K562 (cell line): ENCODE results near the gene SNX20. TPM values are rescaled to one million over a fixed set of nuclear protein-coding genes. Genes with fewer than 3 reads are reported as not detected.

Source experiments
- ADNP ChIP-seq: fragments of 200-800 bp; sonication (Bioruptor generic); IDR thresholded peaks from 2 replicates; pipeline ENCODE4 v1.6.1; 2016; ENCODE audit warnings: missing genetic modification characterization, missing compliant biosample characterization
- BACH1 ChIP-seq: fragments of 200-800 bp; sonication (Bioruptor generic); IDR thresholded peaks from 2 replicates; pipeline ENCODE4 v1.6.1; 2016; ENCODE audit warnings: missing genetic modification characterization, missing compliant biosample characterization
- BCL6 ChIP-seq: fragments of 250-450 bp; sonication (Bioruptor Pico); IDR thresholded peaks from 2 replicates; pipeline ENCODE4 v1.4.0; 2020
- BRD4 ChIP-seq: fragments of 200-600 bp; sonication (generic); IDR thresholded peaks from 2 replicates; pipeline ENCODE4 v1.6.1; 2017; ENCODE audit warnings: inconsistent platforms
- CBX2 ChIP-seq: fragments of 200-600 bp; sonication (generic); IDR thresholded peaks from one replicate; pipeline ENCODE4 v1.6.1; 2012; ENCODE audit warnings: mild to moderate bottlenecking, low read length, inconsistent platforms; ENCODE audit not compliant: insufficient read depth, poor library complexity, severe bottlenecking
- DDX20 ChIP-seq: fragments of 450-650 bp; IDR thresholded peaks from 2 replicates; pipeline ENCODE4 v1.6.1; 2016; ENCODE audit warnings: missing genetic modification characterization, low read depth, mild to moderate bottlenecking, missing compliant biosample characterization, moderate library complexity
- ELF4 ChIP-seq: fragments of 450-650 bp; formaldehyde crosslinking; IDR thresholded peaks from 2 replicates; pipeline ENCODE4 v1.4.0; 2022; ENCODE audit warnings: missing genetic modification characterization
- FUS ChIP-seq: fragments of 200-400 bp; formaldehyde crosslinking; optimal IDR thresholded peaks from 2 replicates; pipeline ENCODE3; 2017; ENCODE audit warnings: low read depth, low read length
- HIVEP1 ChIP-seq: fragments of 250-450 bp; sonication (Bioruptor Pico); IDR thresholded peaks from 2 replicates; pipeline ENCODE4 v1.4.0; 2020; ENCODE audit warnings: mild to moderate bottlenecking
- JUN ChIP-seq, 2 experiments: sonication (generic) in 1 of 2; formaldehyde crosslinking in 1 of 2; IDR thresholded peaks; 2 replicates each; pipeline versions ENCODE4 v1.6.1 to v1.8.0; 2012 to 2022; ENCODE audit warnings: borderline replicate concordance in 2 of 2, mild to moderate bottlenecking in 2 of 2, improper control_type of control experiment in 1 of 2, low read depth in 1 of 2, low read length in 1 of 2, missing genetic modification reagents in 1 of 2
- LEF1 ChIP-seq: fragments of 450-650 bp; IDR thresholded peaks from 2 replicates; pipeline ENCODE4 v1.6.1; 2016; ENCODE audit warnings: mild to moderate bottlenecking
- MEF2D ChIP-seq: conservative IDR thresholded peaks from 2 replicates; pipeline ENCODE4 v1.6.1; 2016; ENCODE audit warnings: low read depth, missing genetic modification characterization, missing compliant biosample characterization
- NFE2 ChIP-seq: IDR thresholded peaks from 2 replicates; pipeline ENCODE4 v1.6.1; 2014; ENCODE audit warnings: antibody characterized with exemption, low read depth
- NR2C1 ChIP-seq, 2 experiments: fragments of 450-650 bp; IDR thresholded peaks; 2 replicates each; pipeline ENCODE4 v1.6.1; 2017; ENCODE audit warnings: mild to moderate bottlenecking in 2 of 2, antibody characterized with exemption in 1 of 2, inconsistent platforms in 1 of 2, missing compliant biosample characterization in 1 of 2, missing genetic modification characterization in 1 of 2
- POLR2AphosphoS2 ChIP-seq: IDR thresholded peaks from 2 replicates; pipeline ENCODE4 v1.6.1; 2012; ENCODE audit warnings: low read length, improper control_type of control experiment
- POLR3G ChIP-seq: IDR thresholded peaks from 2 replicates; pipeline ENCODE4 v1.6.1; 2011; ENCODE audit not compliant: insufficient read length, insufficient replicate concordance; ENCODE audit errors: extremely low read depth
- PREB ChIP-seq: sonication (generic); formaldehyde crosslinking; IDR thresholded peaks from 2 replicates; pipeline ENCODE4 v1.8.1; 2023; ENCODE audit warnings: mild to moderate bottlenecking, missing genetic modification reagents
- SOX6 ChIP-seq: fragments of 450-650 bp; IDR thresholded peaks from 2 replicates; pipeline ENCODE4 v1.6.1; 2014; ENCODE audit warnings: mild to moderate bottlenecking
- TFAP4 ChIP-seq: sonication (generic); formaldehyde crosslinking; IDR thresholded peaks from 2 replicates; pipeline ENCODE4 v1.8.0; 2022; ENCODE audit warnings: missing genetic modification reagents, mild to moderate bottlenecking, moderate library complexity, borderline replicate concordance
- TOE1 ChIP-seq, 2 experiments: fragments of 450-650 bp in 1 of 2; sonication (generic) in 1 of 2; formaldehyde crosslinking in 1 of 2; IDR thresholded peaks; 2 replicates each; pipeline versions ENCODE4 v1.7.1 to v1.8.0; 2016 to 2022; ENCODE audit warnings: borderline replicate concordance in 2 of 2, mild to moderate bottlenecking in 2 of 2, antibody characterized with exemption in 1 of 2, inconsistent platforms in 1 of 2, low read depth in 1 of 2, missing genetic modification reagents in 1 of 2, moderate library complexity in 1 of 2
- ZNF561 ChIP-seq: fragments of 450-650 bp; formaldehyde crosslinking; conservative IDR thresholded peaks from 2 replicates; pipeline ENCODE4 v1.4.0; 2020; ENCODE audit warnings: mild to moderate bottlenecking, moderate library complexity
- ZNF584 ChIP-seq: fragments of 200-800 bp; sonication (Bioruptor generic); IDR thresholded peaks from 2 replicates; pipeline ENCODE4 v1.6.1; 2016; ENCODE audit warnings: low read depth, mild to moderate bottlenecking, missing genetic modification characterization, missing compliant biosample characterization
- ZNF589 ChIP-seq: fragments of 200-800 bp; sonication (Bioruptor generic); IDR thresholded peaks from 2 replicates; pipeline ENCODE4 v1.6.1; 2016; ENCODE audit warnings: low read depth, missing genetic modification characterization, missing compliant biosample characterization
- polyA plus RNA-seq, 8 experiments: library from polyadenylated mRNA; depleted of rRNA in 4 of 8; stranded (reverse) in 5 of 8; unstranded in 3 of 8; fragments of >200 nt; fragmentation: Nextera tagmentation in 2 of 8; fragmentation: Illumina TruSeq in 1 of 8; extraction: Ambion mirVana in 2 of 8; extraction: Trizol in 1 of 8; gene quantifications; 2 replicates each; pipeline versions ENCODE4 v1.2.1 to v1.2.3, GENCODE V29; 2011 to 2014; ENCODE audit warnings: inconsistent platforms in 1 of 8, missing spikeins in 1 of 8
- total RNA-seq, 7 experiments: library from RNA; depleted of rRNA in 6 of 7; stranded (reverse); fragments of >200 nt in 6 of 7; fragmentation: Illumina TruSeq in 2 of 7; extraction: Trizol in 2 of 7; gene quantifications; 2 replicates each; pipeline versions ENCODE4 v1.2.1 to v1.2.3, GENCODE V29; 2011 to 2021; ENCODE audit warnings: low replicate concordance in 1 of 7
- TF ChIP-seq, protein P1 (sequence below): fragments of 250-450 bp; sonication (Bioruptor Pico); IDR thresholded peaks from 2 replicates; pipeline ENCODE4 v1.5.0; 2020; ENCODE audit warnings: mild to moderate bottlenecking

SNX20 gene
- total and polyA plus RNA-seq, 9 of the 15 experiments (the other 6 are each of a cell fraction or from before 2014, with no cell fraction given) = 0.04 to 0.07 TPM; not detected in 7

GRCh38 chr16:50697881-50698767 lies 17.0 kb upstream of the SNX20 start (continued):
- TF ChIP-seq POLR3G (no peak), CBX2 (no peak), BCL6 (no peak), ADNP (tag) (peak; percentile 75), BRD4 (no peak), TFAP4 (CRISPR knock-in tag) (no peak), POLR2AphosphoS2 (no peak), PREB (CRISPR knock-in tag) (no peak), JUN (IDR thresholded peaks at IDR 0.05; ENCODE audit: borderline replicate concordance, low read depth, low read length) (no peak), JUN (CRISPR knock-in tag; IDR thresholded peaks at IDR 0.05; ENCODE audit: borderline replicate concordance) (no peak), NR2C1 (IDR thresholded peaks at IDR 0.05) (no peak), NR2C1 (tag; IDR thresholded peaks at IDR 0.05) (no peak), FUS (no peak), SOX6 (no peak), LEF1 (no peak), NFE2 (no peak), ZNF589 (CRISPR knock-in tag) (0 out of 2 replicates have a peak, but pooled peaks have one; percentile 8), BACH1 (tag) (0 out of 2 replicates have a peak, but pooled peaks have one; percentile 20), ELF4 (CRISPR knock-in tag) (no peak), ZNF584 (no peak; the same call in 1 of the 2 replicates), ZNF561 (CRISPR knock-in tag) (no peak), DDX20 (tag) (no peak), HIVEP1 (CRISPR knock-in tag) (no peak), MEF2D (no peak), TOE1 (IDR thresholded peaks at IDR 0.05; ENCODE audit: borderline replicate concordance) (no peak), TOE1 (CRISPR knock-in tag; IDR thresholded peaks at IDR 0.05; ENCODE audit: borderline replicate concordance, low read depth) (no peak)
- TF ChIP-seq, protein P1, sequence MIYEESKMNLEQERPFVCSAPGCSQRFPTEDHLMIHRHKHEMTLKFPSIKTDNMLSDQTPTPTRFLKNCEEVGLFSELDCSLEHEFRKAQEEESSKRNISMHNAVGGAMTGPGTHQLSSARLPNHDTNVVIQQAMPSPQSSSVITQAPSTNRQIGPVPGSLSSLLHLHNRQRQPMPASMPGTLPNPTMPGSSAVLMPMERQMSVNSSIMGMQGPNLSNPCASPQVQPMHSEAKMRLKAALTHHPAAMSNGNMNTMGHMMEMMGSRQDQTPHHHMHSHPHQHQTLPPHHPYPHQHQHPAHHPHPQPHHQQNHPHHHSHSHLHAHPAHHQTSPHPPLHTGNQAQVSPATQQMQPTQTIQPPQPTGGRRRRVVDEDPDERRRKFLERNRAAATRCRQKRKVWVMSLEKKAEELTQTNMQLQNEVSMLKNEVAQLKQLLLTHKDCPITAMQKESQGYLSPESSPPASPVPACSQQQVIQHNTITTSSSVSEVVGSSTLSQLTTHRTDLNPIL (CRISPR knock-in tag) = 0 out of 2 replicates have a peak, but pooled peaks have one; percentile 8
